ENCODE results near the gene MARCHF6. TPM values are rescaled to one million over a fixed set of nuclear protein-coding genes. Genes with fewer than 3 reads are reported as not detected.
A peak's percentile ranks its signal among the peaks of the same experiment; 100 is the strongest.

Gene MARCHF6
- total and polyA plus RNA-seq, 2 donors (not counting 1 experiment from before 2014, with no cell fraction given), result 69.0 to 201 TPM

- Histone ChIP-seq H3K4me1 (ENCODE audit: control insufficient read depth in 2 of 2, insufficient read depth in 2 of 2, low read length in 2 of 2) (peaks cover 3 to 5% of the 10 kb centered on the region in 2 donors), H3K36me3 (replicated peaks in 1 of 2; ENCODE audit: control extremely low read depth in 1 of 2, control insufficient read depth in 1 of 2, extremely low read depth in 1 of 2, insufficient read depth in 2 of 2, low read length in 1 of 2) (no peaks in the 10 kb centered on the region), H3K9ac (ENCODE audit: low read length) (peak within 1 kb of the TSS; percentile 72), H2AFZ (ENCODE audit: insufficient read depth, low read depth, low read length, poor library complexity, severe bottlenecking) (peak within 1 kb of the TSS; percentile 96), H3K27me3 (replicated peaks in 1 of 4; ENCODE audit: control extremely low read depth in 1 of 4, control insufficient read depth in 3 of 4, insufficient read depth in 4 of 4, low read length in 3 of 4) (peaks cover 0 to 27% (median 15%) of the 10 kb centered on the region in 4 experiments), H3K9me3 (ENCODE audit: control extremely low read depth in 1 of 3, control insufficient read depth in 2 of 3, insufficient read depth in 1 of 3, low read length in 2 of 3) (no peaks in the 10 kb centered on the region), H3K79me2 (ENCODE audit: control insufficient read depth, insufficient read depth, low read length) (no peaks in the 10 kb centered on the region), H3K27ac (ENCODE audit: low read length in 2 of 2) (no peak within 1 kb of the TSS), H3K4me2 (replicated peaks; ENCODE audit: low read depth, low read length, poor library complexity, severe bottlenecking) (peak within 1 kb of the TSS; percentile 96), H3K4me3 (ENCODE audit: control extremely low read depth in 1 of 5, extremely low read depth in 1 of 5, insufficient read depth in 1 of 5, low read depth in 2 of 5, low read length in 4 of 5) (peak within 1 kb of the TSS in 4 of 5 experiments; percentile 26 to 72 (median 54)), H4K20me1 (ENCODE audit: control insufficient read depth, insufficient read depth, low read length, poor library complexity, severe bottlenecking) (no peaks in the 10 kb centered on the region)
- ChIA-PET POLR2A (interaction anchor here (0.6 kb wide), 1 partner anchor 29 kb away, joined by 4 read pairs; no protein-coding TSS in a partner anchor), CTCF (no interaction called here)
- TF ChIP-seq CTCF (IDR thresholded peaks at IDR 0.05) (no peak), EZH2 (IDR thresholded peaks at IDR 0.05; ENCODE audit: borderline replicate concordance, insufficient read depth, low read depth, low read length, poor library complexity, severe bottlenecking) (no peak)
- H3K9me3 Mint-ChIP-seq (ENCODE audit: insufficient read depth), result no peaks in the 10 kb centered on the region
- no peak within 1 kb of the TSS for H3K27ac Mint-ChIP-seq
- H3K4me3 Mint-ChIP-seq, result peak within 1 kb of the TSS; percentile 88
- ATAC-seq (ENCODE audit: low read depth), result peak; percentile 33
- peaks cover 44% of the 10 kb centered on the region for H3K27me3 Mint-ChIP-seq
- 4% methylated on average over 53 of the region's 56 CpGs for WGBS (ENCODE audit: insufficient coverage)
- intact Hi-C loops (cut with micrococcal nuclease), result no loop called here
- DNase-seq, result peak; percentile 31
- H3K4me1 Mint-ChIP-seq, result peaks cover 6% of the 10 kb centered on the region
These were observed 46.0 kb upstream of the MARCHF6 start, which contains the start of gene CMBL for GRCh38 chr5:10307206-10308148. Gene CMBL (minus strand): TSS chr5:10307902. CDS start chr5:10290762, 17,140 bp downstream.

DNA sequence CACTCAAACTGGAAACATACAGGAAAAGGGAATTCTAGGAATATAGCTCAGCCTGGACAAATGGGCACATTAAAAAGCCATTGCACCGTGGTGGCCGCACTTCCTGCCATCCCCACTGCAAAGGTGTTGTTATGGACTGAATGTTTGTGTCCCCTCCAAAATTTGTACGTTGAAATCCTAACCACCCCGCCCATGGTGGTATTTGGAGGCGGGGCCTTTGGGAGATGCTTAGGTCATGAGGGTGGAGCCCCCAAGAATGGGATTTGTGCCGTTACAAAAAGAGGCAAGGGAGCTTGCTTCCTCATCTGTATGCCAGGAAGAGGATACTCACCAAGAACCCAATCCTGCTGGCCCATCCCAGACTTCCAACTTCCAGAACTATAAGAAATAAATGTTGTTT is 44.7 kb upstream of the MARCHF6 start:
- intact Hi-C loops (cut with micrococcal nuclease), result no loop called here
- H3K9me3 ChIP-seq (ENCODE audit: control extremely low read depth in 1 of 3, control insufficient read depth in 2 of 3, insufficient read depth in 1 of 3, low read length in 2 of 3), result no peaks in the 10 kb centered on the region
- peaks cover 44% of the 10 kb centered on the region for H3K27me3 Mint-ChIP-seq
- H3K4me1 Mint-ChIP-seq, result peaks cover 6% of the 10 kb centered on the region
- H4K20me1 ChIP-seq (ENCODE audit: control insufficient read depth, insufficient read depth, low read length, poor library complexity, severe bottlenecking), result no peaks in the 10 kb centered on the region
- CTCF ChIA-PET, result no interaction called here
- no peak overlapping the region for H3K9ac ChIP-seq (ENCODE audit: low read length)
- H3K27ac ChIP-seq (ENCODE audit: low read length in 2 of 2), result no peak overlapping the region
- no peak overlapping the region for H3K4me2 ChIP-seq (replicated peaks; ENCODE audit: low read depth, low read length, poor library complexity, severe bottlenecking)
- ATAC-seq (ENCODE audit: low read depth), result no peak
- no peak for DNase-seq
- TF ChIP-seq CTCF (IDR thresholded peaks at IDR 0.05) (no peak), EZH2 (IDR thresholded peaks at IDR 0.05; ENCODE audit: borderline replicate concordance, insufficient read depth, low read depth, low read length, poor library complexity, severe bottlenecking) (no peak)
- H3K79me2 ChIP-seq (ENCODE audit: control insufficient read depth, insufficient read depth, low read length), result no peaks in the 10 kb centered on the region
- H3K4me3 ChIP-seq (ENCODE audit: control extremely low read depth in 1 of 5, extremely low read depth in 1 of 5, insufficient read depth in 1 of 5, low read depth in 2 of 5, low read length in 4 of 5), result no peak overlapping the region
- no peak overlapping the region for H2AFZ ChIP-seq (ENCODE audit: insufficient read depth, low read depth, low read length, poor library complexity, severe bottlenecking)
- peaks cover 3 to 5% of the 10 kb centered on the region in 2 donors for H3K4me1 ChIP-seq (ENCODE audit: control insufficient read depth in 2 of 2, insufficient read depth in 2 of 2, low read length in 2 of 2)
- peak overlapping the region; percentile 57 for H3K4me3 Mint-ChIP-seq
- 93% methylated on average over 3 of the region's 6 CpGs for WGBS (ENCODE audit: insufficient coverage)
- POLR2A ChIA-PET, result no interaction called here
- H3K27me3 ChIP-seq (replicated peaks in 1 of 4; ENCODE audit: control extremely low read depth in 1 of 4, control insufficient read depth in 3 of 4, insufficient read depth in 4 of 4, low read length in 3 of 4), result peaks cover 0 to 27% (median 15%) of the 10 kb centered on the region in 4 experiments
- no peaks in the 10 kb centered on the region for H3K9me3 Mint-ChIP-seq (ENCODE audit: insufficient read depth)
- H3K36me3 ChIP-seq (replicated peaks in 1 of 2; ENCODE audit: control extremely low read depth in 1 of 2, control insufficient read depth in 1 of 2, extremely low read depth in 1 of 2, insufficient read depth in 2 of 2, low read length in 1 of 2), result no peaks in the 10 kb centered on the region
- no peak overlapping the region for H3K27ac Mint-ChIP-seq
